HG03135 (cell line): ENCODE data around the gene KLHL26.

Experiments used
- ATAC-seq: cut with Tn5 transposase; IDR thresholded peaks from one replicate; pipeline ENCODE4 v1.9.1; 2021; ENCODE audit warnings: mild to moderate bottlenecking, moderate library complexity; ENCODE audit not compliant: unreplicated experiment

The KLHL26 gene

GRCh38 chr19:18612051-18612771 is 24.6 kb upstream of the KLHL26 start:
- ATAC-seq = no peak

DNA sequence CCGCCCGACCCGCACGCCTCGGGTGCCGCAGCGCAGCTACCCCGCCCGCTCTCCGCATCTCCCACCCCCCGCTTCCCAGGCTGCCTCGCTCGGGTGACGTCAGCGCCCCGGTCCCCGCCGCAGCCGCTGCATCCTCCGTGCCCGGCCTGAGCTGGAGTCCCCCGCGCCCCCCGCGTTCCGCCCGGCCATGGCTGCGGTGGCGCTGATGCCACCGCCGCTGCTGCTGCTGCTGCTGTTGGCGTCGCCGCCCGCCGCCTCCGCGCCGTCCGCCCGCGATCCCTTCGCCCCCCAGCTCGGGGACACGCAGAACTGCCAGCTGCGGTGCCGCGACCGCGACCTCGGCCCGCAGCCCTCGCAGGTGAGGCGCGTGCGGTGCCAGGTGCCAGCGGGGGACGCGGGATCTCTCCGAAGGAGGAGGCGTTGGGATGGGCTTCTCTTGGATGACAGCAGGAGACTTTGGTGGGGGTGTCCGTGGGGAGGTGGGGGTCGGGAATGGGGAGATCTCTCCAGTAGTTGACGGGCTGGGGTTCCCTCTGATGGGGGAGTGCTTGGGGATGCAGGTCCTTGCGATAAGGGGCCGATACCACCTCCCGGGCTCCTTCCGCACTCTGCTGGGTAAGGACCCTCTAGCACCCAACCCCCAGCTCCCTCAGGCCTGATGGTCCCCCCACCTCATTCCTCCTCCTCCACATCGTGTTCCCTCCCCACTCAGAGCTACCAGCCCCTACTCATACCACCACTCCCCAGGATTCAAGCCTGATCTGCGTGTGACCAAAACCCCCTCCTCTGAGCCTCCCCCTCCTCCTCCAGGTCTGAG is 23.8 kb upstream of the KLHL26 start, which contains the start of gene TMEM59L:
Gene TMEM59L, plus strand, starts transcription at position 99 of the 817 bp plus-strand sequence. Its CDS starts 89 bp downstream, at position 188.
- ATAC-seq = no peak

DNA sequence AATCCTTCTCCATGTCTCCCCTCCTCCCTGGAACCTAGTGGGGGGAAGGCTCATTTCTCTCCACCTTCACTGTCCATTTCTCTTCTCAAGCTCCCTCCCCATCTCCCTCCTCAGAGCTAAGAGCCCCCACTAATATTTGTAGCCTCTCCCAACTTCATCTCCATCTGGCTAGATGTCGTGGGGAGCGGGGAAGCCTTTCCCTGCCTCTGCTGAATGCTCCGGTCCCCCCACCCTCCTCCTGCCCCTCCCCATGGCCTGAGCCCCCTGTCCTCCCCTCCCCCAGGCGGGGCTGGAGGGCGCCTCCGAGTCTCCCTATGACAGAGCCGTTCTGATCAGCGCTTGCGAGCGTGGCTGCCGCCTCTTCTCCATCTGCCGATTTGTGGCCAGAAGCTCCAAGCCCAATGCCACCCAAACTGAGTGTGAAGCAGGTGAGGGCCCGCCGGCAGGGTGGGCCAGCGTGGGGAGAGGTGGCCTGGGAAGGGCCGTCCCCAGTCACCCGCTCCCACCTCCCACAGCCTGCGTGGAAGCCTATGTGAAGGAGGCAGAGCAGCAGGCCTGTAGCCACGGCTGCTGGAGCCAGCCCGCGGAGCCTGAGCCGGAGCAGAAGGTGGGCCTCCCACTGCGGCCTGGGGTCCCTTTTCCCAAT is 23.1 kb upstream of the KLHL26 start:
- no peak for ATAC-seq

- no peak for ATAC-seq
Measured at GRCh38 chr19:18616023-18616422, 20.8 kb upstream of the KLHL26 start.

- no peak for ATAC-seq
Measured at GRCh38 chr19:18617562-18617961, 19.3 kb upstream of the KLHL26 start.

- ATAC-seq = no peak
Measured at GRCh38 chr19:18618236-18618635, 18.6 kb upstream of the KLHL26 start.

- ATAC-seq = no peak
Measured at GRCh38 chr19:18620311-18620710, 16.5 kb upstream of the KLHL26 start.

- no peak for ATAC-seq
Measured at GRCh38 chr19:18620902-18621301, 15.9 kb upstream of the KLHL26 start.

DNA sequence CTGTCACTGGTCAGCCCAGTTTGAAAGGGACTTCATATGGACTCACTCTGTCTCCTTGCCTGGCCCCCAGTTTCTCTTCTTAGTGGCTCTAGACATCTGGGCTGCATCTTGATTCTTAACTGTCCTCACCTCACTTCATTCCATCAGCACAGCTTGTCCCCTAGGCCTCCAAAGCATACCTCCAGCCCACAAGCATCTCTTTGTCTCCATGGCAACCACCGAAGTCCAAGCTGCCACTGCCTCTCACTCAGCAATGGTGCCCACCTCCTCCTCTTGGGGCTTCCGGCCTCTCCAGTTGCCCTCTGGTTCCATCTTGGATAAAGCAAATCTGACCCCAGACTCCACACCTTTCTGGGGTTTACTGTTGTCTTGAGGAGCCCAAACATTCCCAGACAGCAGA is 9.9 kb upstream of the KLHL26 start:
- no peak for ATAC-seq

GRCh38 chr19:18629166-18630088 is 7.4 kb upstream of the KLHL26 start:
- no peak for ATAC-seq

DNA sequence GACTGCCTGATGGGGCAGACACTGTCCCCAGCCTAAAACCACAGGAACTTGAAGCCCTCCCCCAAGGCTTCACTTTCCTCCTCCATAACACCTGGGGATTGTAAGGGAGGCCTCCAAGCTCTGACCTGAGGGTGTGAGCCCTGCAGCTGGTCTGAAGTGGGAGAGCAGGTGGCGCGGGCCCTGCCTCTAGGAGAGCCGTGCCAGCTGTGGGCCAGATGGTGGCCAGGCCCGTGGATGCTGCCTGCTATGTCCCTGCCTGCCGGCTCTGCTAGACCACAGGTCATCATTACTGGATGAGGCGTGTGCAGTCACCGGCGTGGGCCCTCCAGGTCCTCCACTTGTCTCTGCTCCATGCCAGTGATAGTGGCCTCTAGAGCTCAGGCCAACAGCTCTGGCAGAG is 3.5 kb upstream of the KLHL26 start:
- ATAC-seq = no peak

GRCh38 chr19:18634612-18635297 is 2.1 kb upstream of the KLHL26 start:
- no peak for ATAC-seq

DNA sequence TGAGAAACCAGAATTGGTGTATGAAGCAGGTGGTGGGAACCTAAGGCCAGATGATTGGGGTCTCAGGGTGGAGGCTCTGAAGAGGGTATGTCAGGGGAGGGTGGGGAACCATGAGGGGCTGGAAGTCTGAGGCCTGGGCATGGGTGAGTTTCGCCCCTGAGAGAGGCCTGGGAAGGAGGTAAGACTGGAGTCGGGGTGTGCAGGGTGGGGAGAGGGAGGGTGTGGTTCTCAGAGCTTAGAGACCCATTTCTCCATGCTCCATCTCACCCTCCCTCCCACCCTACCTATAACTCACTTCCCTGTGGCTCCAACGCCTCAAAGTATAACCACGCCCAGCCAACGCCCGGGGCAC is 1.0 kb upstream of the KLHL26 start:
- no peak for ATAC-seq

GRCh38 chr19:18636183-18636968 is 452 bp upstream of the KLHL26 start:
- ATAC-seq = peak; percentile 78

- ATAC-seq = no peak
Measured at GRCh38 chr19:18637673-18638630, 1.1 kb downstream of the KLHL26 start.

DNA sequence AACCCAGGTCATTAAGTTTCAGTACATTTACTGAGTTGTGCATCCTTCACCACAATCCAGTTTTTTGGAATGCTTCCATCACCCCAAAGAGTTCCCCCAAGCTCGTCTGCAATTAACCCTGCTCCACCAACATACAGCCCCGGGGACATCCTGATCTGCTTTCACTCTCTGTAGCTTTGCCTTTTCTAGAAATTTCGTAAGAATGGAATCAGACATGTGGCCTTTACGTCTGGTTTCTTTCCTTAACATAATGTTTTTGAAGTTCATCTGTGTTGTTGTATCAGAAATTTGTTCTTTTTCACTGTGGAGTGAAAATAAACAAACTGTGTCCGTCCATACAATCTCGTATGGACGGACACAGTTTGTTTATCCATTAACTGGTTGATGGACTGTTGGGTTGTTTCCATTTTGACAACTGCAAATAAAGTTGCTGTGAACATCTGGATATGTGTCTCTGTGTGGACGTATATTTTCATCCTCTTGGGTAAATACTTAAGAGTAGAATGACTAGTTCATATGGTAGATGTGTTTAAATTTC is 2.9 kb downstream of the KLHL26 start:
- ATAC-seq = no peak

DNA sequence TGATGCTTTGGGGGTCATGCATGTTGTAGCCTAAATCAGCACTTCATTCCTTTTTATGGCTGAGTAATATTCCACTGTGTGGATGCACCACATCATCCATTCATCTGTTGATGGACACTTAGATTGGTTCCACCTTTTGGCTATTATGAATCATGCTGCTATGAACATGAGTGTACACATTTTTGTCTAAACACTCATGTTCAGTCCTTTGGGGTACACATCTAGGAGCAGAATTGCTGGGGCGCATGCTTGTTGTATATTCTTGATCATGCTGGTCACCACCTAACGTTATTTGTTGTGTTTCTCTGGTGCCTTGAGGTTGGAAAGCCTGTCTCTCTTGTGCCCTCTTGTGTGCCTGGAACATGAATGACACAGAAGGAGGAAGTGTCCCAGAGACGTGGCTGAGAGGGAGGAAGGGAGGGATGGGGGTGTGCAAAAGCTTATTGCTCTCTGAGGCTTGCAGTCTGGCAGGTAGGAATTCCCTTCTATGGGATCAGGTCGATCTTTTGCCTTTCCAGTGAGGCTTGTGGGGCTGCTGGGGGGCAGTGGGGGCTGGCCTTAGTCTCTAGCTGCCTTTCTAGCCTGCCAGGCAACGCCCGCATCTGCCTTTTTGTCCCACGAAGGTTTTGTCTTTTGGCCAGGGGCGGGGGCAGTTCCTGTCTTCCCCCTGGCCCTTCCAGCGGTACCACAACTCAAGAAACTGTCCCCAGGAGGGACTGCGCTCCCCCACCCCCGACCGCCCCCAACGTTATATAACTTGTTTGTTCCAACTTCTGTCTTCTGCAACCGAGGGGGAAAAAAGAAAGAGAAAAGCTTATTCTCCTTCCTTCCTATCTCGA is 7.6 kb downstream of the KLHL26 start:
- no peak for ATAC-seq
